Epithelial cell of esophagus (primary cell): ENCODE results near the gene PLSCR5.
A peak's percentile ranks its signal among the peaks of the same experiment; 100 is the strongest.

Experiments
- DNase-seq: peaks from one replicate; pipeline ENCODE4 v3.0.0; 2010; ENCODE audit warnings: low read depth
- H3K4me3 ChIP-seq: 2 replicates; pipeline ENCODE4 v1.5.1; 2011; ENCODE audit warnings: mild to moderate bottlenecking, low read length, control low read depth
- TF ChIP-seq, protein P1 (sequence below): IDR thresholded peaks from 2 replicates; pipeline ENCODE4 v1.5.1; 2011; ENCODE audit warnings: low read depth, mild to moderate bottlenecking, low read length, control low read depth, inconsistent platforms; ENCODE audit not compliant: insufficient read depth; ENCODE audit errors: missing control alignments

PLSCR5 gene

DNA sequence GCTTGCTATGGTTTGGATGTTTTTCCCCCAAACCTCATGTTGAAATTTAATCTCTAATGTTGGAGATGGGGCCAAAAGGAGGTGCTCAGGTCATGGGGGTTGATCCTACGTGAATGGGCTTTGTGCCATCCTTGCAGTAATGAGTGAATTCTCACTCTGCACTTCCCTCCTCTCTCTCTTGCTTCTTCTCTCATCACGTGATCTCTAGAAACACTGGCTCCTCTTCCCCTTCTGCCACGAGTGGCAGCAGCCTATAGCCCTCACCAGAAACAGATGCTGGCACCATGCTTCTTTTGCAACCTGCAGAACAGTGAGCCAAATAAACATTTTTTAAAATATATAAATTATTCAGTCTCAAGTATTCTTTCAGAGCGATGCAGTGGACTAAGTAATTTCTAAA, 47.4 kb downstream of the PLSCR5 start:
- DNase-seq: no peak
- TF ChIP-seq, protein P1, sequence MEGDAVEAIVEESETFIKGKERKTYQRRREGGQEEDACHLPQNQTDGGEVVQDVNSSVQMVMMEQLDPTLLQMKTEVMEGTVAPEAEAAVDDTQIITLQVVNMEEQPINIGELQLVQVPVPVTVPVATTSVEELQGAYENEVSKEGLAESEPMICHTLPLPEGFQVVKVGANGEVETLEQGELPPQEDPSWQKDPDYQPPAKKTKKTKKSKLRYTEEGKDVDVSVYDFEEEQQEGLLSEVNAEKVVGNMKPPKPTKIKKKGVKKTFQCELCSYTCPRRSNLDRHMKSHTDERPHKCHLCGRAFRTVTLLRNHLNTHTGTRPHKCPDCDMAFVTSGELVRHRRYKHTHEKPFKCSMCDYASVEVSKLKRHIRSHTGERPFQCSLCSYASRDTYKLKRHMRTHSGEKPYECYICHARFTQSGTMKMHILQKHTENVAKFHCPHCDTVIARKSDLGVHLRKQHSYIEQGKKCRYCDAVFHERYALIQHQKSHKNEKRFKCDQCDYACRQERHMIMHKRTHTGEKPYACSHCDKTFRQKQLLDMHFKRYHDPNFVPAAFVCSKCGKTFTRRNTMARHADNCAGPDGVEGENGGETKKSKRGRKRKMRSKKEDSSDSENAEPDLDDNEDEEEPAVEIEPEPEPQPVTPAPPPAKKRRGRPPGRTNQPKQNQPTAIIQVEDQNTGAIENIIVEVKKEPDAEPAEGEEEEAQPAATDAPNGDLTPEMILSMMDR: no peak
- H3K4me3 ChIP-seq: no peak overlapping the region

DNA sequence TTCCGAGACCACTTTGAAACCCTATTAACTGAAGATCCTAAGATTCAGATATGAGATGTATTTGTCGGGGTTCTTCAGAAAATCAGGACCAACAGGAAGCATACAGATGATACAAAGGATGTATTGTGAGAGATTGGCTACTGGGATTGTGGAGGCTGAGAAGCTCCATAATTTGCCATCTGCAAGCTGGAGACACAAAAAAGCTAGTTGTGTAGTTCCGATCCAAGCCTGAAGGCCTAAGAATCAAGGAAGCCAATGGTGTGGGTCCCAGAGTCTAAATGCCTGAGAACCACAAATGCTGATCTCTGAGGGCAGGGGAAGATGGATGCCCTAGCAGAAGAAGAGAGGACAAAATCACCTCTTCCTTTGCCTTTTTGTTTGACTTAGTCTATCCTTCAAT, 49.8 kb downstream of the PLSCR5 start:
- DNase-seq: no peak
- TF ChIP-seq, protein P1: no peak

GRCh38 chr3:146554151-146554760, 50.9 kb downstream of the PLSCR5 start:
- TF ChIP-seq, protein P1: no peak
- H3K4me3 ChIP-seq: no peak overlapping the region
- no peak for DNase-seq

More for the DNA sequence above, 49.8 kb downstream of the PLSCR5 start:
- H3K4me3 ChIP-seq: no peak overlapping the region

DNA sequence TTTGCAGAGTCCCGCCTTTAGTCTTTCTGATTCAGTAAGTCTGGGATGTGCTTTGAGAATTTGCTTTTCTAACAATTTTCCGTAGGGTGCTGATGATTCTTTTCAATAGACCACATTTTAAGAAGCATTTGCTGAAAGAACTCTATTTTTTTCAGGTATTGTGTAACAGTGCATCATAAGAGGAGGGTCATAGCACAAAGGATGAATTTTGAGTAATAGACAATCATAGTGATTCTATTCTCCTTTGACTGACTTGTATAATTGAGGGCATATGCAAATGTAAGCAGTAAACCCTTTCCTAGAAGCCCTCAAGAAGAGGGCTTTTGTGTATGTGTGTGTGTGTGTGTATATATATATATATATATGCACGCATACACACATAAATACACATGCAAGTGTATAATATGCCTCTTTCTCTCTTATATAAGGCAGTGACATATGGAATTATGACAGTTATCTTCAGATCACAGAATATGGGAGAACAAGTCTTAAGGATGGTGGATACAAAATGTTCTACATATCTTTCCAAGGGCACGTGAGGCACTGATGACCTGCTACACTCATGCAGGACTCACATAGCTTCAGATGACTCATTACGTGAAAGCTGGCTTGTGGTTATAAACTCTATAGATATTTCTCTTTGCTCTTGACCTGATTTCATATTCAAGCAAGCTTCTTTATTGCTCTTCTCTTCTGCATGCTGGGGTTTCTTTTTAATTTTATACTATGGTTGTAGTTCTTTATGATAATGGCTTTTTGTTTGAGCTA, 54.2 kb downstream of the PLSCR5 start:
- no peak overlapping the region for H3K4me3 ChIP-seq
- TF ChIP-seq, protein P1: no peak
- DNase-seq: peak; percentile 89

DNA sequence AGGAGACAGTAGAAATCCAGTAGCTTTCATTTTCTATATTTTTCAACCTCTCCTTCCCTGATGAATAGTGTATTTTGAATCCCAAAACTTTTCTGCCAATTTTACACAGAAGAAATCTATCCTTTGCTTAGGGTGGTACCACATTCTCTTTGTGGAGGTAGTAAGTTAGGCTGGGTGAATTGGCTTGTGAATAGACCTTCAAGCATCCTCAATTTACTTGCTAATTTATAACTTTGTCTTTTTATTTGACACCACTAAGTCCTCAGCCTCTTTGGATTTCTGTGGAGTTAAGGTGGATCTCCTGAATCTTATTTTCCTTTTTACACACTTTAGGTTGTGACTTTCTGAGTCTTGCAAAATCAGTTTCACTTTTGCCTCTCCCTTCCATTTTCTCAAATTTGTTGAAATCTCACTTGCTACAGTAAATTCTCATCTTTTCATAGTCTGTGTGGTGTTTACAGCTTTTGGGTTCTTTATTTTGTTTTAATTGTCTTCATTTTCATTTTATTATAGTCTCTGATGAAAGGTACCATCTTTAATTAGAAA, 55.0 kb downstream of the PLSCR5 start:
- no peak for DNase-seq
- H3K4me3 ChIP-seq: no peak overlapping the region
- TF ChIP-seq, protein P1: no peak

DNA sequence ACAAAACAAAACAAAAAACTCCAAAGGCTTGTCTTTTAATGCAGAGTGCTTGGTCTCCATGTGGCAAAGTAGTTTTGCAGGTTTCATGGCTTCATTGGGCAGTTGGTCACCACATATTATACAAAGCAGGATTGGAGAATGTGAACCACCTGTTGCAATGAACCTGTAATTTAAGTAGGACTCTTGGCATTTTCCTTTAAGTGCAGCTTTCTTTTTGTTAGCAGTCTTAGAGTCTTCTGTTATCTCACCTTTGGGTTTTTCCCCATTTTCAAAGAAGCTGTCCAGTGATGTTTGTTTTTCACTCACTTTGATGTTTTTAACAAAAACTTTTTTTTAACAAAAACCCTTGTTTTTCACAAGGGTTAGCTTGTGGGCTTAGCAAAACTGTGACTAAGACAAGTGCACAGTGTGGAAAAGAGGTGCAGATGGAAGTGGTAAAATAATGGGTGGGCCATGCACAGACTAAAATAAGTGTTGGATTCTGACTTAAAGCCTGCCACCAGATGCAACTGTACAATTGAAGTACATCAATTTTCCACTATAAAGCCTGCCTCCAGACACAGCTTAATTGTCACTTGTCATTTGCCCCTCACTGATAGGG, 57.8 kb downstream of the PLSCR5 start:
- TF ChIP-seq, protein P1: no peak
- no peak for DNase-seq
- H3K4me3 ChIP-seq: no peak overlapping the region
